GM12892 (cell line): ENCODE measurements around the gene MIF.
"Not testable (repeated sequence)": the region's sequence is repeated elsewhere in the genome, so short reads cannot be mapped to it uniquely, and the experiment has no call there.

Source experiments
- POLR2A ChIP-seq: IDR thresholded peaks from 2 replicates; pipeline ENCODE4 v1.6.1; 2011; ENCODE audit warnings: low read depth, low read length, control low read depth
- POLR2AphosphoS5 ChIP-seq: IDR thresholded peaks from 2 replicates; pipeline ENCODE4 v1.6.1; 2011; ENCODE audit warnings: low read depth, low read length, control low read depth

DNA sequence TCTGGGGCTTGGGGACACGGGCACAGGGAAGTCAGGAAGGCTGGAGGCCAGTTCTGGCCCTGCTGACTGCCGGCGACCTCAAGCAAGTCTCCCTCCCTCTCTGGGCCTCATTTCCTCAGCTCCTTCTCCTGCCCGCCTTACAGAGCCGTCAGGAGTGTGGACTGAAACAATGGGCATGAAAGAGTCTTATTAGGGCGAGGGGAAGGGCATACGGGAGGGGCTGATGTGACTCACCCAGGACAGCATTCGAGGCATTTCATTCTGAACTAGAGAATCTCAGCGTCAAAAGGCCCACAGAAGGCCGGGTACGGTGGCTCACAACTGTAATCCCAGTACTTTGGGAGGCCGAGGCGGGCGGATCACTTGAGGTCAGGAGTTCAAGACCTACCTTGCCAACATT lies 46.0 kb downstream of the MIF start:
- TF ChIP-seq POLR2A, POLR2AphosphoS5: not testable (repeated sequence)
